CD4-positive, alpha-beta T cell treated with Interleukin-10 for 1 hour (primary cell): ENCODE measurements around the gene EBLN1.
A peak's percentile ranks its signal among the peaks of the same experiment; 100 is the strongest.

Source experiments
- DNase-seq: peaks from one replicate; pipeline ENCODE4 v3.0.0-alpha.2; 2020

EBLN1 gene

DNA sequence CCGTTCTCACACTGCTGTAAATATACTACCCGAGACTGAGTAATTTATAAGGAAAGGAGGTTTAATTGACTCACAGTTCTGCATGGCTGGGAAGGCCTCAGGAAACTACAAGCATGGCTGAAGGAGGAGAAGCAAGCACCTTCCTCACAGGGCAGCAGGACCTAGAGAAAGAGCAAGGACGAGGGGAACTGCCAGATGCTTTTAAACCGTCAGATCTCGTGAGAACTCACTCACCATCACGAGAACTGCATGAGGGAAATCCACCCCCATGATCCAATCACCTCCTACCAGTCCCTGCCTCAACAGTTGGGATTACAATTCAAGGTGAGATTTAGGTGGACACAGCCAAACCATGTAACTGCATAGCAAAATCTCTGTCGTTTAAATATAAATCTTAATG lies at the start of gene EBLN1:
Gene EBLN1, minus strand, starts transcription at position 174 of the 400 bp plus-strand sequence. CDS start 8,032 bp downstream, outside the sequence.
- no peak for DNase-seq

DNA sequence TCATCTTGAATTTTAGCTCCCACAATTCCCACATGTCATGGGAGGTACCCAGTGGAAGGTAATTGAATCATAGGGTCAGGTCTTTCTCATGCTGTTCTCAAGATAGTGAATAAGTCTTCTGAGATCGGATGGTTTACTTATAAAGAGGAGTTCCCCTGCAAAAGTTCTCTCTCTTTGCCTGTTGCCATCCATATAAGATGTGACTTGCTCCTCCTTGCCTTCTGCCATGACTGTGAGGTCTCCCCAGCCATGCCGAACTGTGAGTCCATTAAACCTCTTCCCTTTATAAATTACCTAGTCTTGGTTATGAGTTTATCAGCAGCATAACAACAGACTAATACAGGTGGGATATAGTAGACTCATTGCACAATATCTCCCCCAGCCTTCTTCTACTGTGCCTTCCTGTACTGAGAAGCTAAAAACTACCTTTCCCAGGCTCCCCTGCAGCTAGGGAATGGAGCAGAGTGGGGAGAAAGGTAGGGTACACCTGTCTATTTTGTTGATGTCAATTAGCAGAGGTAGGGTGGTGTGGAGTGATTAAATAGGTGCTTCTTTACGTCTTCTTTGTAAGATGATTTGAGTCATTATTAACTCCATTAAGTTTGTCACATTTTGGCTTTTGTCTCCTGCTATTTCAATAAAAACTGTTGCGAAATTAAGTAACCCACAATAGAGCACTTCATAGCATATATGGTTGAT lies 48.2 kb upstream of the EBLN1 start:
- no peak for DNase-seq

DNA sequence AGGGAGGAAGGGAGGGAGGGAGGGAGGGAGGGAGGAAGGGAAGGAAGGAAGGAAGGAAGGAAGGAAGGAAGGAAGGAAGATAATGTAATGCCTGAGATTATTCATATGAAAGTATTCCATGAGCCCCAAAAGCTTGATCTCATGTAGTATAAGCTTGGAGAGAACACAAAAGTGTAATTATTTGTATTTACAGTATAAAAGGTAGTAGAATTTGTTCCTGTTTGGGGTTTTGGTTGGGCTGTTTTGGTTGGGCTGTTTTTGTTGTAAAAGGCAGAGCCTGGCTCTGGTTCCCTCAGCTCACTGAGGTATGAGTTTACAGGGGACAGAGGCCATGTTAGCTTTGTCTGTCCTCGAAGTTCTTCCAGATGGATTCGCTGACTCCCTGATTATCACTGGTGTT lies 45.3 kb upstream of the EBLN1 start:
- DNase-seq = no peak

DNA sequence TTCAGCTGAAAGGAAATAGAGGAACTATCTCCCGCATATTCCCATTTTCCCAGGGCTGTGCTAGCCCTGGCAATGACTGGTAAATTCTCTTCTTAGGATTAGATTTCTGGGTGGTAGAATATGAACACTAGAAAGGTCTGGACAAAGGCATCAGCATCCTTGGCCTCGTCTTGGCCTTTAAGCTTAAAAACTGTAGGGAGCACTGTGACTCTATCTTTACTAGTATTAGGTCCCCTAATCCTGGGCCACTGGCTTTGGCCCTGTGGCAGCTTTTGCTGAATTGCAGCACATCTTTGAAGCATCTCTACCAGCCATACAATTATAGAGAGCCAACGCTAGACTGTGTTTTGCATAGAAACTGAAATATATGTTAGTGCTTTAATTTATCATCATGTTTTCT lies 41.5 kb upstream of the EBLN1 start:
- DNase-seq = peak; percentile 44

DNA sequence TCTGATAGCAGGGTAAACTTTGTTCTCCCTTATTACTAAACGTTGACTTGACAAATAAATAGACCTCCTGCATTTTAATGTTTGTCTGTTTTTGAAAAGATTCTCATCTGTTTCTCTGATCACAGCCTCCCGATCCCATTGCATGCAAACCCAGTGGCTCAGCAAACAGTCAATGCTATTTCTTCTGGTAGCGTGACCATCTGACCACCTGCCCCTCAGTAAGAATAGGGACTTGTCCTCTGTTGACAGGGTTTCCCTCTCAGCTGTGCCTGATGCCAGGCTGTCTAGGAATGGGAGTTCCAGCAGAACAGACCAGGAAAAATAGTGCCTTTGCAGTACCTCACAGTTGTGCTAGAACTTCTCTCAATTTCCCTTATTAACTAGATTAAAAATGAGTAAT lies 40.7 kb upstream of the EBLN1 start:
- no peak for DNase-seq

DNA sequence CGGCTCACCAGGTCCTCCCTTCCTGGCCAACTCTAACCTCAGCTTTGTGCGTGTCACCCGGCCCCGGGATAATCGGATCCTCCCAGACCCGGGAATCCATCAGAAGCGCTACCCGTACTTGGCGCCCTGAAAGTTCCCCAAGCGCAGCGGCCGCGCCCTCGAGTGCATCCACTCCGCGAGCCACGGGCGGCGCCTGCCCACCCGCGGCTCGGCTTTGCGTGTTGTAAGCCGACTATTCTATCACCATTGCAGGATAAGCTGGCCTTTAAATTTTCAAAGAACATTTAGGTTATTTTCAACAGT lies 35.7 kb upstream of the EBLN1 start:
- DNase-seq = peak; percentile 58

DNA sequence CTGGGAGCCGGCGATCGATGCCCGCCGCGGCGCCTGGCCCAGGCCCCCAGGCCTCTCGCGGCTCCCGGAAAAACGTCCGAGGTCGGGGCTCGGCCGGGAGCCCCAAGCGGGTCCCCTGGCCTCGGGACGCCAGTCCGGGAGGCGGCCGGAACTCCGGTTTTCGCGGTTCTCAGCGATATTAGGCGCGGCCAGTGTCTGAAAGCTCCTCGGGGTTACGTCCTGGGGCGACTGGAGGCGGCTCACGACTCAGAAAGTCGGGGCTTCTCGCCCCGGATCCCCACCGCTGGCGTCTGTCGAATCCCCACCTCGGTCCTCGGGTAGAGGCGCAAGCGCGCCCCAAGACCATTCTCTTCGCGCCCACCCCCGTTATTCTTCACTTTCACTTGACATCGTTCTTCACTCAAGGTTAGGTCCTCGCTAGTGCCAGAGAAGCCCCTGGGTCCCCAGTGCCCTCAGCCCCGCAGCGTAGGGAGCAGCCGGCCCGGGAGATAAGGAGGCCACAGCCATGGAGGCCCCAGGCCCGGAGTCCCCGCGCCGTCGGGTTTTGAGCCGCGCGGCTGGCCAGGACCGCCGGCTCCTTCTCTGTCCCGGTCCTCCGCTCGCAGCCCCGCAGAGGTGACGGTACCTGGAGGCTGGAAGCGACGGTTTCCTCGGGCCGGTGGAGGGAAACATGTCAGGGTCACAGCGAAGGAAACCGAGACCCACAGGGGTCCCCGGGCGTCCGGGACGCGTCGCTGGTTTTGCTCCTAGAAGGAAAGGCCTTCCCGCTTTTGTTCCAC lies 35.2 kb upstream of the EBLN1 start:
- peak; percentile 47 for DNase-seq

DNA sequence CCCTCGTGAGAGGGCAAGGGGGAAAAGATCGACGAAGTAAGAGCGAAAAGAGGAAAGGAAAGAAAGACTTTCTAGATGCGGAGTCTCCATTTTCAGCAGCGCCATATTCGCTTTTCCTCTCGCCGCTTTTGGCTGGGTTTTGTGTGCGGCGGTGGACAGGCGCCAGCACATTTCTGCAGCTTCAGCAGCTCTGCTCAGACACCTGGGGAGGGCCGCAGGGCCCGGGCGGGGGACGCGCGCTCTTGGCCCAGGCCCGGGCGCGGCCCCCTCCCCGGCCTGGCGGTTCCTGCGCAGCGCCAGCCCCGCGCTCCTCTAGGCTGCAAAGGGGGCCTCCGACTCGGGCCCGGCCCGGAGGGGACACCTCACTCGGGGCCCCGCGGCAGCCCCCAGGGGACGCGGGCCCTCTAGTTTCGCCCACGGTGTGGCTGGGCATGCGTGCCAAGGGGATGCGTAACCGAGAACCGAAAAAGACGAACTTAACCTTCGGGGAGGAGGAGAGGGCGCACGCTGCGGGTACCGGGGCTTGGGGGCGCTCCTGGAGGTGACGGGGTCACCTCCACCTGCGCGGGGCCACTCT lies 34.5 kb upstream of the EBLN1 start:
- peak; percentile 53 for DNase-seq

DNA sequence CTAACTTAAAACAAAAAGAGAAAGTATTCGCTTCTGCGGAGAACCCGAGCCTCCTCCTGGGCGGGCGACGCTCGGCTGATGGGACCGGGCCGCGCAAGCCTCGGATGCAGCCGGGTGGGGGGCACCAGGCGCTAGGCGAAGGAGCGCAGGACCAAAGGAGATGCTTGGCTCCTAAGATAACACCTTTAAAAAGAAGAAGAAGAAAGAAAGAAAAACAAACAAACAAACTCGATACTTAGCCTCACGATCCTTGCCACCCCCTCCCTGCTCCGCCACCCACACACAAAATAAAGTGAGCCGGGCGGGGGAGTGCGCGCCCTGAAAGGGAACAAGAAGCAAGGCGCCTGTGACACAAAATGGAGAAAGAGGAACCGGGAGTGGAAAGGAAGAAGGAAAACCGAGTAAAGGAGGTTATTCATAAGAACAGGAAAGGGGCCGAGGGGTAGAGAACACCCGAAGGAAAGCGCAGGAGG lies 34.0 kb upstream of the EBLN1 start:
- DNase-seq = peak; percentile 75

DNA sequence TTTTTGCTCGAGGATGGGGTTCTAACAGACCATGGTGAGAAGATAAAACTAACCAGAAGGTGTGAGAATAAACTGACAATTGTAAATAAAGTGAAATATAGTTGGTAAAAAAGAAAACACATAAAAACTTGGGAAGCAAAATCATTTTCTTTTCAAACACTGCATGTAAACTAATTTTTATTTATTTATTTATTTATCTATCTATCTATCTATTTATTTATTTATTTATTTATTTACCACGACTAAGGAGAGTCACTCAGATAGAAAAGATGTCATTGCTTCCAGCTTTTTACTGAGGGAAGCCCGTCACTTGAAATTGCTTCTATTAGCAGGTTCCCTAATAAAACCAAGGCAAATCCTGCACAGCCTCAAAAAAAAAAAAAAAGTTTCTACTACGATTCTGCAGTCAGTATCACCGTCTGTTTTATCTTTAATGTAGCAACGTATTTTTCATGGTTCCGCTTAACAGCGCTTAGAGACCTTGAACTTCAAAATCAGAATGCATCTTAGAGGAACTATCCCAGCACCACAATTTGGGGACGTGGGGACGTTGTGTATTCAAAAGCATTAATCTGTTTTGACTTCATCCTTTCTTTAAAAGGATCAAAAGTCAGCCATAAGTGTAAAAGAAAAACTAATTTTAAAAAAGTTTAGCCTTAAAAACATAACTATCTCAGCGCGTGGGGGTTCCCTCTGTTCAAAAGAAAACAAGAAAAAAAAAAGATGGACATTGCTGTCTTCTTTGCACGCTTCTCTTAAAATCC lies 33.3 kb upstream of the EBLN1 start:
- peak; percentile 23 for DNase-seq

DNA sequence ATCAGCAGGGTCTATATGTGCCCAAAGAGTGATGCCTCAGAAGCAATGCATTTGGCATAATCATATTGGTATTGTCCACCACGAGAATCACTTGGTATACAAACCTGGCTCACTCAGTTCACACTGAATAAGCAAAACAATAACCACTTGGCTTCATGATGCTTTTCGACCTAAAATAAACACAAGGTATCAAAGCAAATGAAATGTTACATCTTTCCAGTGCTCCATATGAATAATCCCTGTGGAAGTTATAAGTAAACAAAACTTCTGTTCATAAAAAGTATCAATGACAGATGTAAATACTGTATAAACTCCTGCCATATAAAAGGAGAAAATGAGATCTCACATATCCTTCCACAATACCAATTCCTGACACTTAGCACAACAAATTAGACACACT lies 29.8 kb upstream of the EBLN1 start:
- DNase-seq = no peak

DNA sequence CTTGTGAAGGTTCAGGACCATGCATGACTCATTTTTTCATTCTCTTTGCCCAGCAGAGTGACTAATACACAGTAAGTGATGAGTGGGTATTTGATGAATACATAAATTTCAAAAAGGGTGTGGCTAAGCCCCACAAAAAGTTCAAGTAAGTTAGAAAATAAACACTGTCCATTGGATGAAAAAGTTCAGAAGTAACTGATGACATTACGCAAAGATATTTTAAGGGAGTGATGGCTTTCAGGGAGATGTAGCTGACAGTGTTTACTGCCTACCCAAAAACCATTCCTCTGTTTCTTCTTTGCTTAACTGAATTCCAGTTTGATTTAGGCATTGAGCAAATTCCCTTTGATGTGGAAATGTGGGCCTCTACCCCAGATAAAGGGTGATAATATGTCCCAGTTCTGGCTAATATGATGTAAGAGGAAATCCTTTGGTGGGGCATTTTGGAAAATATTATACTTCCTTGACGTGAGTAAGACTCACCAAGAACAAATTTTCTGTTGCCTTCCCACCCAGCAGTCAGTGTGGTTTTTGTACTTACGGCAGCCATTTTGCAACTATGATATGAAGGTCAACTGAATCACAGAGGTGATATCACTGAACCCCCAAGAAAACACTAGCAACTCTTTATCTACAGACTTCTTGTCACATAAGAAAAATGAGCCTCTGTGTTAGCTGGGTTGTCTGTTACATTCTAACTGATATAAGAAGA lies 29.0 kb upstream of the EBLN1 start:
- DNase-seq = peak; percentile 43

DNA sequence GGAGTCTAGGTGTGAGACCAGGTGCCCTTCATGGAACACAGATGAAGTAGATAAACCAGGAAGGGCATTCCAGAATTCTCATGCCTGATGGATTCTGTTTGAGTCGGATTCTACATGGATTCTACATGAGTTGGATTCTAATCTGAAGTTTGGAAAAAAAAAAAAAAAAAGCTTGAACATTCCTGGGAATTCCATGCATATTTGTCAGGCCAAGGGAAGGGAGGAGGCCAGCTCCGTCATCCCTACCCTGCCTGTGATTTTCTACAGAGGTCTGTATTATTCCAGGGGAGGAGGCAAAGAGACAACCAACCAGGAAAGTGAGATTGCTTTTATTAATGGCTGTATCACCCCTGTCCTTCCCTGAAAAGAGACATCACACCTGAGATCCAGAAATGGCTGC lies 27.8 kb upstream of the EBLN1 start:
- DNase-seq = no peak

DNA sequence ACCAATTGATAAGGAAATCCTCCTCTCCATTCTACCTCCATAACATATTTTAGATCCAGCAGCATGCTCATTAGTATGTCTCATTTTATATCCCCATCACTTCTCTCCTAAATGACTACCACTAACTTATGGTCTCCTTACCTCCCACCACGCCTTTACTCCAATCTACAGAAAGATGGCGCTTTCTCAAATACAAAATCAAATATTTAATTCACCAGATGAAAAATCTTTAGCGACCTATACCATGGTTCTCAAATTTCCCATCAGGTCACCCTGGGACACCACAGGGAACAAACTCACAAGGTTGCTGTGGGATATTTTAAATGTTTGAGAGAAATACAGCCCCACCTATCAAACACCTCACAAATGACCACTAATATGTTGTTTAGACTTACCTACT lies 27.0 kb upstream of the EBLN1 start:
- no peak for DNase-seq

DNA sequence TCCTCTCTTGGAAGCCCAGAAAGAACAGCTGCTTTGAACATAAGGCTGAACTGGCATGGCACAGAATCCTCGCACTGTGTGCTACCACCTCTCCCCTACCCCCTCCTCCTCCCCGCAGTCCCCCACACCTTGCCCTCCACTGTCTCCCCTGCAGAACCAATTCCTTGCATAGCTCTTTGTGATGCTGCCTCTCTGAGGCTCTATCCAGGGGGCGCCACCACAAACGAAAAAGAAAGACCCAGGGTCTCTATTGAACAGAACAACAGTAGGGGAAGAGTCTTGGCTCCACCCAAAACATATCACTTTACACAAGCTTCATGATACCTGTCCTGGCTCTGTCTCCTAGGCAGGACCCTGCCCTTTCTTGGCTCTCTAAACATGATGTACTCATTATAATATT lies 26.2 kb upstream of the EBLN1 start:
- DNase-seq = peak; percentile 21

DNA sequence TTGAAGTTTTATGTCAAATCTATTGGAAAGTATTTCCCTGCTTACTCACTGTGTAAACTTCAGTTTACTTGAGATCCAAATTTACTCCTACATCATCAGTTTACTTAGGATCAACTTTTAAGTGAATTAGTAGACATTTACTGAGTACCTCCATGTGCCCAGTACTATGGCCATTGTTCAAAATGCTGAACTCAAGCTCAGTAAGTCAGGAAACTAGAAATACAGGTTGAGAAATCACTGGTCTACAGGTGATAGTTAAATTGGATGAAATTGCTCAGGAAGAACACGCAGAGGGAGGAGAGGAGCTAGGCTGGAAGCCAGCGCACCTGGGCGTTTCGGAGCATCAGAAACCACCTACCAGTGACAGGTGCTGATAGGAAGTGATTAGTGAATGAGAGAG lies 25.5 kb upstream of the EBLN1 start:
- DNase-seq = no peak

DNA sequence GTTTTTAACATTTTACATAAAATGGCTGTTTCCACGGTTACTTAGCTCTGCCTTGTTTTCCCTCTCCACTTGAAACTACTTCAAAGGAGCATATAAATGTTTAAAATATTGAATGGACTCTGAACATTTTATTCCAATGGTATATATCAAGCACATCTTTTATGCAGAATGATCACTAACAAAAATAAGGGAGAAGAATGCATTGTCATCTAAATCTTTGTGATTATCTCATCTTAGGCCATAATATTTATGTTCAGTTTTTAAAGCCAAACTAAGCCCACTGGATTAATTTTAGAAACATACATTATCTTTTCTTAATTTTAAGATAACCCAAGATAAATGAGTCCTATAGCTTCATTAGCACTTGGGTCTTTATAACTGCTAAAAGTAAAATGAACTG lies 13.4 kb upstream of the EBLN1 start:
- no peak for DNase-seq

DNA sequence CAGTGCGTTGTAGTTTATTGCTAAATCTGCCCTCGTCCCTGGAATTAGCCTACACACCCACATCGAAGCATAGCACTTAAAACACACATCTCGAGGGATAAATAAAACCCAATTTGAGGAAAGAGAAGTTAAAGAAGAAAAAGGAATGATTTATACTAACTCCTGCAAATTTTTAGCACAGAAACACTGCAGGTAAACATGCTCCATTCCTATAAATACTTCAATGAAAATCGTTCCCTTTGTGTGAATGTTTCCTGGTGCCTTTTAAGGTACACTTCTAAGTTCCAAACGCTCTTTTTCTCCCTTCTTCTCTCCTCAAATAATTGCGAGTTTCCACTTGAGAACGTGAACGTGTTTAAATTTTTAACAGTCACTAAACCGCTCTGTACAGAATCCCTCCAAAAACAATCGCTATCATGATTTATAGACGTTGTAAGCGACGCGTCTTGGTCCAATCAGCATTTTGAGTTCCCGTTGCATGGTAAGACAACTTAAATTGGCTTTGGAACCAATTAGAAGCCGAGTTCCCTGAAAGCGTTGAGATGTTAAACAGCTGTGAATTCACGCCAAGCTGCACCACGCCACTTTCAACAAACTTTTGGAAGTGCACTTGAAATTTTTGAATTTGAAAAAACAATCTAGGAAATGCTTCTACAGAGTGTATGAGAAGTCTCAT lies 12.5 kb upstream of the EBLN1 start:
- DNase-seq = peak; percentile 68

DNA sequence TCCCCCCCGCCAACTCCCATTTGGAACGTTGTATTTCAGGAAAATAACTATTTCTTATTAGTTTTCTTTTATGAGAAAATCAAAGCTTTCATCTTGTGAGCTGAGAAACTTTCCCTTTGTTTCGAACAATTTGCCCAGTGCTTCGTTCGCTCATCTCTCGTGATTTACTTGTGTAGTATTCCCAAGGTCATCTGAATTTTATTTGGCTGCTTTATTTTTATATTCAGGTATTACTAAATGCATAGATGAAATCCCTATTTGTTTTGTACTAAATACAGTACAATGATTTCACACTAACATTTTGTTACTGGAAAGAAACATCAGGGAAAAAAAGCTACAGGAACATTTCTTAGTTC lies 12.0 kb upstream of the EBLN1 start:
- no peak for DNase-seq

DNA sequence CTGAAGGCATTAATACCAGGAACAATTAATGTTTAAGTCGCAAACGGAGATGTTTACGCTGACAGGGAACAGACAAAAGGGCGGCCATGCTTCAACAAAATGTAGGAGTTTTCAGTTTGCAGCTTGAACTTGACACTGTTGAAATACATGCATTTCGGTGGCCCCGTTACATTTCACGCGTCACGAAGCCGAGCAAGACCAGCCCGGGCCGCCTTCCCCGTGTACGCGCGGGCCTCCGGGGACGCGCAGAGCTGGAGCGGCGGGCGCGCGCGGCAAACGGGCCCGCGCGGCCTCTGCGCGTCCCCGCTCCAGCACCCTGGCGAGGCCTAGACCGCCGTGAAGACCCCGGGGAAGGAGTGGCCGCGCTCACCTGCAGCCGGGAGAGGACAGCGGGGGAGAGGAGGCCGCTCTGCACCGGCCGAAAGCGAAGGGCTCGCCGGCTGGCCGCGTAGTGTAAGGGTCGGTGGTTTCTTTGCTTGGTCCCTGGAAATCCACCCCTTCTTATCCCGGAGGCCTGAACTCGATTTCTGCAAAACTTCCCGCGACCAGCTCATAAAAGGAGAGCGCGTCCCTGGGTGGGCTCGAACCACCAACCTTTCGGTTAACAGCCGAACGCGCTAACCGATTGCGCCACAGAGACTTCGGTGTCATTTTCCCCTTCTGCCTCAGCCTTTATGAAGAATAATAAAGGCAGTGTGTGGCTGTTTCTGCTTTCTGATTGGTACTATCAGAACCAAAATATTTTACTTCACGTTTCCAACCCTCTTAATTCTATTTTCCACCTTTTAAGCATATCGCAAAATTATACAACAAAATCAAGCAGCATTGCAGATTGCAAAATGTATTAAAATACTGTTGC lies 11.4 kb upstream of the EBLN1 start:
- DNase-seq = peak; percentile 92
